HG03066 (cell line): ENCODE measurements around the gene PACS1.

ENCODE experiments used
- ATAC-seq: cut with Tn5 transposase; IDR thresholded peaks from one replicate; pipeline ENCODE4 v1.9.1; 2021; ENCODE audit warnings: low read depth; ENCODE audit not compliant: unreplicated experiment

The PACS1 gene

DNA sequence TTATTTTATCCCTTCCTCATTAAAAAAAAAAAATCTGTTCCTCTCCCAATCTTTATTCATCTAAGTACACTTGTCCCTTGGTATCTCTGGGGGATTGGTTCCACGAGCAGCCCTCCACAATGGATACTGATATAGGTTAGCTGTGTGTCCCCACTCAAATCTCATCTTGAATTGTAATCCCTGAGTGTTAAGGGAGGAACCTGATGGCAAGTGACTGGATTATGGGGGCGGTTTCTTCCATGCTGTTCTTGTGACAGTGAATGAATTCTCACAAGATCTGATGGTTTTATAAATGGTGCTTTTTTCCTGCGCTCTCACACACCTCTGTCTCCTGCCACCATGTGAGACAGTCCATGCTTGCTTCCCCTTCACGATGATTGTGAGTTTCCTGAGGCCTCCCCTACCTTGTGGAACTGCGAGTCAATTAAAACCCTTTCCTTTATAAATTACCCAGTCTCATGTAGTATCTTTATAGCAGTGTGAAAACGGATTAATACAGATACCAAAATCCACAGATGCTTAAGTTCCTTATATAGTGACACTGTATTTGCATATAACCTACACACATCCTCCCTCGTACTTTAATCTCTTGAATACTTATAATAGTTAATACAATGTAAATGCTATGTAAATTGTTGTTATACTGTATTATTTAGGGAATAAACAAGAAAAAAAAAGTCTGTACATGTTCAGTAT, 62.0 kb downstream of the PACS1 start:
- ATAC-seq = no peak

DNA sequence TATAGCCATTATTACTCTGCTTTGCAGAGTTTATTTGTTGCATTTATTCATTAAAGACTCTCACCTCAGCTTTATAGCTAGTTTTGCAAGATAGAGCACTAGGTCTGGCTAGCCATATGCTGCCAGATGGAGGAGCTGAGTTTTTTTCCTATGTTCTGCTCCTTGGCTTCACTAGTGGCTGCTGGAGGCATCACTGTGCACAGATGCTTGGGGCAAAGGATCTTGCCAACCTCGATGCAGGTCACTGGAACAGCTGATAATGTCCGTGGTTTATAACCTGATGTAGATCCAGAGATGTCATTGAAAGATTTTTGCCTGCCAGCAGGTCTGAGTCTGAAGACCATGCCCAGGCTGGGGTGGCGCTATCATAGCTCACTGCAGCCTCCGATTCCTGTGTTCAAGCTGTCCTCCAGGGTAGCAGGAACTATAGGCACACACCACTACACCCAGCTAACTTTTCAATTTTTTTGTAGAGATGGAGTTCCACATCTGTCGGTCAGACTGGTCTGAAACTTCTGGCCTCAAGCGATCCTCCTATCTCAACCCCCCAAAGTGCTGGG, 63.2 kb downstream of the PACS1 start:
- ATAC-seq = no peak

DNA sequence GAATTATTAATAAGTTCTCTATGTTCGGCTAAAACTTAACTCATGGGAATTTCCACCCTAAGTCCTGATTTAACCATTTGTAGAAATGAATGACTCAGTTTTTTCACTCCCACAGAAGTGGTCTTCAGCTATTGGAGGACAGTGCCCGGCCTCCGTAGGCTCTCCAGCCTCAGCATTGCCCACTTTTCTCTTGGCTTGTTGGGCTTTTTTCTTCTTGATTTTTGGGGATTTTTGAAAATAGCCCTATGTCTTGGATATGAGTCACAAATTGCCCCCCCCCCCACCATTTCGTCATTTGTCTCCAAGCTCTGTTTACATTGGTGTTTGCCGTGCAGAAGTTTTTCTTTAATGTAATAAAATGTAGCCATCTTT, 66.7 kb downstream of the PACS1 start:
- no peak for ATAC-seq

DNA sequence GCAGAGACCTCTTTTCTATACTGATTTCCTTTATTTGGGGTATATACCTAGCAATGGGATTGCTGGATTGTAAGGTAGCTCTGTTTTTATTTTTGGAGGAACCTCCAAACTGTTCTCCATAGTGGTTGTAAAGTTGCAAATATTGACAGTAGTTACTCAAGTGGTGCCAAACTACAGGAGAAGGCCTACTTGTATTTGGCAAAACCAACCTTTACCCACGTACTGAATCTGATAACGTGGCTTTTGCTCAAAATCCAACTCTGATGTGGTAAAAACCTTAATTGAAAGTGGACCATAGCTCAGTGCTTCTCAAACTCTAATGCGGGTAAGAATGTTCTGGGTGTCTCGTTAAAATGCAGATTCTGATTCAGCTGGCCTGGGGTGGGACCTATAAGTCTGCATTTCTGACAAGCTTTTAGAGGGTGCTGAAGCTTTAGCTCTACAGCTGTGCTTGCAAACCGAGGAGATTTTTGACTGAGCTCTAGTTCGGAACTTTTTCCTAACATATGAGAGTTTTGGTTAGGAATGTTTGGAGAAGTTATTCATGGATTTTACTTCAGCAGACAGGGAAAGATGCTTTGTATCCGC, 69.8 kb downstream of the PACS1 start:
- ATAC-seq = no peak

DNA sequence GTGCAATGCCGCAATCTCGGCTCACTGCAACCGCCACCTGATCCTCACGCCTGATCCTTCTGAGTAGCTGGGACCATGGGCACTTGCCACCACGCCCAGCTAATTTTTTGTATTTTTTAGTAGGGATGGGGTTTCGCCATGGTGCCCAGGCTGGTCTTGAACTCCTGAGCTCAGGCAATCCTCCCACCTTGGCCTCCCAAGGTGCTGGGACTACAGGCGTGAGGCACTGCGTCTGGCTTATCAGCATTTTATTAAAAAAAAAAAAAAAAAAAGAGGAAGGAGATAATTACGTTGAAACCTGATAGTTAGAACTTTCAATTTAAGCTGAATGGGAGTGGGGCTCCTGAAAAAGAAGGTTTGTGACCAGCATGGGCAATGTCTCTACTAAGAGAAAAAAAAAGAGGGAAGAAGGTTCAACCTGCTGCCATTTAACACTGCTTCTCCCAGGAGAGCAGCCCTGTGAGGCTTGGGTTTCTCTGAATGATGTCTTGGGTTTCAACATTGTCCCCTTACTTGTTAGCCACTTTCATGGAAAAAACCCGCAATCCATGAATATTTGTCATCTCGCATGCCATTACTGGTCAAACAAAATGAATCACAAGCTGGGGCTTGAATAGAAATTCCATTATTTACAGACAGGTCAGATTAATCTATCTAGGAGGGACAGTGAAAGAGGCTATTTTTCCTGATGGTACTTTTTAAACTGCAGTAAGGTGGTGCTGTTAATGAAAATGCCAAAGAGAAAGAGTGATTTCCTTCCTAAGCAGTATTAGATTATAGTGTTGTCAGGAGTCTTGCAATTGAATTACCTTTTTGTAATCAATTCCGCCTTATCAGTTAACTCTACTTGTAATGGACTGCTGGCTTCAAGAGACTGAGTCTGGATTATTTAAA, 72.5 kb downstream of the PACS1 start:
- ATAC-seq = no peak

DNA sequence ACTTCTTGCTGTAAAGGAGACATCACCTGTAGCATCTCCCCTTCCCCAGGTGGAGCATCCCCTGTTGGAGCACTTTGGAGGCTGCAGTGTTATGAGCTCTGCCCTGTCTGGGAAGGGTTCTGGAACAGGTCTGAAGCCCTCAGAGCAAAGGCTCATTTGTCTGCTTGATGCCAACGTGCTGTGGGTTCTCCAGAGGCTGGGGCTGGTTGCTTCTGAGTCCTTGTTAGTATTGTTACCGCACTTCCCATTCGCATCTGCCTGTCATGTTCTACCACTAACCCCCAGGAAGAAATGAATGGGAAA, 73.1 kb downstream of the PACS1 start:
- no peak for ATAC-seq

DNA sequence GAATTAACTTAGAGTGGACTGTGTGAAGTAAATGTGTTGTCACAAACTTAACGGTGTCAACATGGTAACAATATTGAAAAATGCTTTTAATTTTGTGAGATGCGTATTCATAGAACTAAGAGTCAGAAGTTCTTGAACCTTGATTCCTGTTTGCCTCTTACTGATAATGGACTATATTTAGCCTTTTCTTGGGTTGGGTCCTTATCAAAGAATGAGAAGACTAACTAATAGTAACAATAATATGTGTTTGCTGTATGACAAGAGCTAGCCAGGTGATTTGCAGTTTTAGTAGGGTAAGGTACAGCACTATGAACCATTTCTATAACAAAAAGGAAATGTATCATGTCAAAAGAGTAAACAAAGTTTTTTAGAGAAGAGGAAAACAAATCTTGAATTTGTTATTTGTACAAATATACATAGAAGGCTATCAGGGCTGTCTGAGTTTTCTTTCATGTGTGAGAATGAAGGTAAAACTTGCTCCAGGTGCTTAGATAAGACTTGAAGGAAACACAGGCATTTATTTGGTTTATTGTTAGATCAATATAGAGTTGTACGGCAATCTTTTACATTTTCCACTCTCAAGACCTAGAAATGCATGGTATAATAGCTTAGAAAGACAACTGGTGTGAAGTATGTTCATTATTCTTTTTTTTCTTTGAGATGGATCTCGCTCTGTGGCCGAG, 74.1 kb downstream of the PACS1 start:
- ATAC-seq = no peak

DNA sequence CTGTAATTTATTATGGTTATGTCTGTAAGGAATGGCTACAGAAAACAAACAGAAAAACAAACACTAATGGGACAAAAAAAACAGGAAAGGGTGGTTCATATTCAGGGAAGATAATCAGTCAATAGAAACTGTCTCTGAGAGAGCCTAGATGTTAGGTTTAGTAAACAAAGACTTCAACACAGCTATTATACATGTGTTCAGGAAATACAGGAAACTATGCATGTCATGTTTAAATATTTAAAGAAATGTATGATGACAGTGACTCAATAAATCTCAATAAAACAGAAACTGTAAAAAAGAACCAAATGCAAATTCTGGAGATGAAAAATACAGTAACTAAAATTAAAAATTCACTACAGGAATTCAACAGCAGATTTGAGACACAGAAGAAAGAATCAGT, 76.0 kb downstream of the PACS1 start:
- ATAC-seq = no peak

DNA sequence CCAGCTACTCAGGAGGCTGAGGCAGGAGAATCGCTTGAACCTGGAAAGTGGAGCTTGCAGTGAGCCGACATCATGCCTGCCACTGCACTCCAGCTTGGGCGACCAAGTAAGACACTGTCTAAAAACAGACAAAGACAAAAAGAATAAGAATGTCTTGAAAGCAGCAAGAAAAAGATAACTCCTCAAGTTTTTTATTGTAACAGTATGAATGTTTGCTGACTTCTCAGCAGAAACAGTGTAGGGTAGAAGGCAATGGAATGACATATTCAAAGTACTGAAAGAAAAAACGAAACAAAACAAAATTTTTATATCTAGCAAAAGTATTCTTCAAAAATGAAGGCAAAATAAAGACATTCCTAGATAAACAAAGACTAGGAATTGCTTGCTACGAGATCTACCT, 76.9 kb downstream of the PACS1 start:
- ATAC-seq = no peak

DNA sequence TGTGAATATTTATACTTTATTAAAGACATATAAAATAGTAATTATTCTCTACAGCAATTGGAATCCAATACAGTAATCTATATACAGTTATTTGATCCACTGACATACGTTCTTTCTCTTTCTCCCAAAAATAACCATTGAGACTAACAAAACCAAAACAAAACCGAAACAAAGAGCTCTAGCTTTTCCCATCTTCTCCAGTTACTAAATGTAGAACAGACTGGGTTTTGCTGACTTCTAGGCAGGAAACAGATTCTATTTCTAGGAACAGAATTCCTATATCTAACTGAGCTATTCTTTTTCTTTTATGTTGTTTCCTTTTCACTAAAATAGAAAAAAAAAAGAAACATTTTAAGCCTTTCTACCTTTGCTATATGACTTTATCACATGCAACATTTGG, 80.1 kb downstream of the PACS1 start:
- no peak for ATAC-seq

DNA sequence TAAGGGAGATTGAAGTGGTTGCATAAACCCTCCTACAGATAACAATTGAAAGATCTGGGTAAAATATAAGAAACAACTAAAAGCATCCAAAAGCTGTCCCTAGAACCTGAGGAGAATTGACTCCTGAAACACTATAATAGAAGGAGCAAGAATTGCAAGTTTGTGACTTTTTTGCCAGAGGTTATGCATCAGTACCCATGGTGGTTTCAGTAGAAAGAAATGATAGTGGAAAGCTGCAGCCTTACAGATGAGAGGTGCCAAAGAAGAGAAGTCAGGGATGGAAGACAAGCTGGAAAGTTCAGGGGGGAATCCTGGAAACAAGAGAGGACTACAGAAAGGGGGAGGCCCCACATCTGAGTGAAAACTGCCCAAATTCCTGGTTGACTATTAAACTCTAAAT, 80.7 kb downstream of the PACS1 start:
- ATAC-seq = no peak

DNA sequence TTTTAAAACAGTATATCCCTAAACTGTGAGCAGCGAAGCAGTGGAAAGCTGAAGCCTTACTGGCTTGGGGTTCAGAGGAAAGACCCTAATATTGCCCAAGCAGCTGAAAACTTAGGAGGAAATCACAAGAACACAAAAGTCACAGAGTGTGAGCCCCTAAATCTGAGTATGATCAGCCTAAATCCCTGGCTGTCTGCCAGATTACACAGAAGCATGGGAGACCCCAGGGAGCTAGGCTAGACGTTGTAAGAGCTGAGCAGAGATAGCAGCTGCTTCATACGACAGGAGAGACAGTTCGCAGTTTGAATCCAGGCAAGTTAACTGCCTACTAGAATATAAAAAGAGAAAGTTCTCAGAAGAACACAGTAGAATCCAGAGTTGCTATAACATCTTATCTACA, 81.2 kb downstream of the PACS1 start:
- ATAC-seq = no peak

DNA sequence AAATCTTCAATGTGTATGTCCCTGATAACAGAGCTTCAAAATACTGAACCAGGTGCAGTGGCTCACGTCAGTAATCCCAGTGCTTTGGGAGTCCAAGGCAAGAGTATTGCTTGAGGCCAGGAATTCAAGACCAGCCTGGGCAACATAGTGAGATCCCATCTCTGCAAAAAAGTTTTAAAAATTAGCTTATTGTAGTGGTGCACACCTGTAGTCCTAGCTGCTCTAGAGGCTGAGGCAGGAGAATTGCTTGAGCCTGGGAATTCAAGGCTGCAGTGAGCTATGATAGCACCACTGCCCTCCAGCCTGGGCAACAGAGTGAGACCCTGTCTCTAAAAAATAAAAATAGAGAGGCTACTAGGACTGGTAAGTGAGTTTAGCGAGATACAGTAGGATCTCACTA, 84.0 kb downstream of the PACS1 start:
- ATAC-seq = no peak

DNA sequence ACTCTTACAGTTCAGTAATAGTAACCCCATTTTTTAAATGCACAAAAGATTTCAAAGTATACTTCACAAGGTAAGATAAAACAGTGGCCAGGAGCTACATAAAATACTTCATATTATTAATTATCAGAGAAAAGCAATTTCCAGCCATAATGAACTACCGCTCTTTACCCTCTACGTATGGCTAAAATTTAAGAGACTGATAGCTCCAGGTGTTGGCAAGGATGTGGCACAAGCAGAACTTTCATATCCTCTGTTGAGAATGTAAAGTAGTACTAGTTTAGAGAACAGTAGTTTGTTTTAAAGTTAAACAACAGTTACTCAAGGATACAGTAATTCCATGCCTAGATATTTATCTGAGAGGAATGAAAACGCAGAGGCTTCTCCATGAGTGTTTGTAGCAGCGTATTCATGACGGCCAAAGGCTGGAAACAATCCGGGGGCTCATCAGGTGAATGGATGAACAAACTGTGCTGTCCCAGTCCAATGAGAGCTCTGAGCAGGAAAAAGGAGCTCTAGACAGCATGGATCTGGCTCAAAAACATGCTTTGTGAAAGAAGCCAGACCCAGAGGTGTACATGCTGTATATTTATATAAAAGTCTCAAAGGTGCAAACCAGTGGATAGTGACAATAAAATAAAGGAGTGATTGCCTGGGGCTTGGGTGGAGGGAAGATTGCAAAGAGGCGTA, 85.5 kb downstream of the PACS1 start:
- ATAC-seq = no peak

DNA sequence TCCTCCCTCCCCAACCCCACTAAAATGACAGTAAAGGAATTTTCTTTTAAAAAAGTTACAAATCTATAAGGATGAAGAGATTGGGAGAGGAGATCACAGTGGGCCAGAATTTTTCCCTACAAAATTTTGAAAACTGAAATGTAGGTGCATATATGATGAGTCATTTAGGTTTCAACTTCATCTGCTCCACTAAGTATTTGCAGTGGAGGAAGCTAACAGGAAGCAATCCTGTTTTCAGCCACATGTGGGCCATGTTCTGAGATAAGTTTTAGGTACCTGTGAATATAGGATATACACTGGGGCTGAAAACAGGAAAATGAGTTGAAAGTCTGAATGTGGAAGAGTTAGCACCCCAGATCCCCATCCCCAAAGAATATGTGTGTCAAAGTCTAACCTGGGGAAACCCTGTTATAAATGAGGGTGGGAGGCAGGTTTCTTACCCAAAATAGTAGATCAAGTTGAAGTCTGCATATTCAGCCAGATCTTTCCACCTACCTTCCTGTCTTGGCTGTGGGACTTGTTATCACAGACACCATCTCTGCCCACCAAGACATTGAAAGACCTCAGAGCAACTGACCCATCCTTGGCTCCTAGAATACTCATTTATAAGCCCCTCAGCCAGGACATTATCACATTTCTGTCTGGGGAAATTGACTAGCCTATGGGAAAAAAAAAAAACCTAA, 87.3 kb downstream of the PACS1 start:
- ATAC-seq = no peak

DNA sequence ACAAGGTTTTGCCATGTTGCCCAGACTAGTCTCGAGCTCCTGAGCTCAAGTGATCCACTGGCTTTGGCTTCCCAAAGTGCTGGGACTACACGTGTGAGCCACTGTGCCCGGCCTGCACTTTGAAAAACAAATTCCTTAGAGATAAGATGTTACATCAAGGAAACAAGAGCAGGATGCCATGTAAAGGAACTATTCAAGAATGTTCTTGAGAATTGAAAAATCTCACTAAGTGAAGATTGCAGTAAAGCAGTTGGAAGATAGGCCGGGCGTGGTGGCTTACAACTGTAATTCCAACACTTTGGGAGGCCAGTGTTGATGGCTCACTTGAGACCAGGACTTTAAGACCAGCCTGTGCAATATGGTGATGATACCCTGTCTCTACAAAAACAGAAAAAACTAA, 88.1 kb downstream of the PACS1 start:
- ATAC-seq = no peak

DNA sequence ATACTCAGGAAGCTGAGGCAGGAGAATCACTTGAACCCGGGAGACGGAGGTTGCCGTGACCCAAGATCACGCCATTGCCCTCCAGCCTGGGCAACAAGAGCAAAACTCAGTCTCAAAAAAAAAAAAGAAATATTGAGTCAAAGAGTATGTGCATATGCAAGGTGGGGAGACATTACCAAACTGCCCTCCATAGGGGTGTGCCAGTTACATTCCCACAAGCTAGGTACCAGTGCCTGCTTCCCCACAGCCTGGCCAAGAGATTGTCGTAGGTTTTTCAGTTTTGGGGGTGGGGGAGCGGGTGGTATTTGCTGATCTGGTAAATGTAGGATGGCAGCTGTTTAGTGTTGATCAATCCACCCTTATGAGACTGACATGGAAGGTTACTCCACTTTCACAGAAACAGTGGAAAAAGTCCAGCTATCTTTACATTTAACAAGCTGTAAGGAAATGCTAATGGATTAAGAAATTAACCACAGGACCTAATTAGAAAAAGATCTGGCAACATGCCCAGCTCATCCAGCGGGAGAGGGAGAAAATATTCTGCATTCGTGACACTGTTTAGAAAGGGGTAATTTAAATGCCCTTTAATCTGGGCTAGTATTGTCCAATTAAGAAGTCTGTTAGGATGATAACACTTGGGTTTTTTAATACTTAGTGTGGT, 89.4 kb downstream of the PACS1 start:
- ATAC-seq = no peak

DNA sequence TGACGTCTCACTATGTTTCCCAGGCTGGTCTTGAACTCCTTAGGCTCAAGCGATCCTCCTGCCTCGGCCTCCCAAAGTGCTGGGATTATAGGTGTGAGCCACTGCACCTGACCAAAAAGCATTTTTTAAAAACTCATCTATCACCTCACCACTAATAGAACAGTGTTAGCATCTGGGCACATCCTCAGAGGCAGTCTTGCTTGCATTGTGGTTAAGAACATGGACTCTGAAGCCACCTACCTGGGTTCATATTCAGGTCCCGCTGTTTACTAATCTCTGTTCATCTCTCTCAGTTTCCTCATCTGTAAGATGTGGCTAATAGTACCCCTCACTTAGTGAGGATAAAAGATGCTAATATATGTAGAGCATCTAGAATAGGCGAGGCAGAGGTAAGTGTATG, 90.6 kb downstream of the PACS1 start:
- ATAC-seq = no peak

DNA sequence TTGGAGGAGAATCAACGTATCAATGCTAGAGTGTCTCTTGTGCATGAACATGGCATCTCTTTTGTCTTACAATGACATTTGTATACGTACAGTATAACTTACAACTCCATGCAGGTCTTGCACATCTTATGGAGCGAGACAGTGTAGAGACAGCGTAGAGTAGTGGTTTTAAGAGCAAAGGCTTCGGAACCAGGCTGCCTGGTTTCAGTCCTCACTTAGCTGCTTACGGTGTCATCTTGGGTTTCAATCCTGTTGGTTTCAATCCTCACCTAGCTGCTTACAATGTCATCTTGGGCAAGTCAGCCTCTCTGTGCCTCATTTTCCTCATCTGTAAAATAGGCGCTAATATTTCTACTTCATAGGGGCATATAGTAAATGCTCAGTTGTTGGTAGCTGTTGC, 98.2 kb downstream of the PACS1 start:
- no peak for ATAC-seq
